ENCODE data around the gene AK1. TPM values are rescaled to one million over a fixed set of nuclear protein-coding genes. Genes with fewer than 3 reads are reported as not detected.

Gene AK1
- total RNA-seq, 2 experiments from 2014 or later, result 80.9 to 81.9 TPM

DNA sequence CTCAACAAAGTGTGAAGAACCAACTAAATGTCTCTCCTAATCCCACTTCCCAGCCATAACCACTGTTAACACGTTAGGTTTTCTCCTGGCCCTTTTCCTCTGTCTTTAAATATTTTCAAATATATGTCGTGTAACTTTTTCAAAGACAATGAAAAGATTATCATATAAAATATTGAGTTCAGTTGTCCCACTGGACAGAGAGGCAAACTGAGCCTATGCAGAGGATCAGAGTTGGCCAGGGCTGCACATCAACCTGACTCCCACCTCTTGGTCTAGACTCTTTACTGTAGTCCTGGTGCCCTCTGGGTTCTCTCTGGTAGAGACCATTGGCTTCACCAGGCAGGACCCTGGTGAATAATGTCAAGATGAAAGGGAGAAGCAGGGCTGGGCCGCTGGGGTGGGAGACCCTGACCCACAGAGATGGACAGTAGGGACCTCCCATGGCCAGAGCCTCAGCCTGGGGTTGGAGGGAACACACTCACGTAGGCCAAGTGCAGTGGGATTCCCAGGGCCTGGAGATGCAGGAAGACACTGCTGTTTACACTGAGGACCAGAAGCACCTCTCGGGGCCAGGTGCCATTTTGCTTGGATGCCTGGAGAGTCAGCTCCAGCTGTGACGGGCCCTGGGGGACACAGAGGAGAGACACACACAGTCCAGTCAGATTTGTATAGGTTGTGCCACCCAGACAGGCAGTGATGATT is 48.1 kb downstream of the AK1 start:
- H3K4me1 Mint-ChIP-seq, result peaks cover 4% of the 10 kb centered on the region
- DNase-seq, result no peak
- H3K27me3 Mint-ChIP-seq, result no peaks in the 10 kb centered on the region
- POLR2A ChIA-PET, result no interaction called here
- CTCF ChIA-PET, result no interaction called here
- no peaks in the 10 kb centered on the region for H3K9me3 Mint-ChIP-seq
- H3K4me3 Mint-ChIP-seq, result no peak overlapping the region
- H3K27ac Mint-ChIP-seq, result no peak overlapping the region
- H3K36me3 Mint-ChIP-seq (ENCODE audit: low read depth), result no peaks in the 10 kb centered on the region

DNA sequence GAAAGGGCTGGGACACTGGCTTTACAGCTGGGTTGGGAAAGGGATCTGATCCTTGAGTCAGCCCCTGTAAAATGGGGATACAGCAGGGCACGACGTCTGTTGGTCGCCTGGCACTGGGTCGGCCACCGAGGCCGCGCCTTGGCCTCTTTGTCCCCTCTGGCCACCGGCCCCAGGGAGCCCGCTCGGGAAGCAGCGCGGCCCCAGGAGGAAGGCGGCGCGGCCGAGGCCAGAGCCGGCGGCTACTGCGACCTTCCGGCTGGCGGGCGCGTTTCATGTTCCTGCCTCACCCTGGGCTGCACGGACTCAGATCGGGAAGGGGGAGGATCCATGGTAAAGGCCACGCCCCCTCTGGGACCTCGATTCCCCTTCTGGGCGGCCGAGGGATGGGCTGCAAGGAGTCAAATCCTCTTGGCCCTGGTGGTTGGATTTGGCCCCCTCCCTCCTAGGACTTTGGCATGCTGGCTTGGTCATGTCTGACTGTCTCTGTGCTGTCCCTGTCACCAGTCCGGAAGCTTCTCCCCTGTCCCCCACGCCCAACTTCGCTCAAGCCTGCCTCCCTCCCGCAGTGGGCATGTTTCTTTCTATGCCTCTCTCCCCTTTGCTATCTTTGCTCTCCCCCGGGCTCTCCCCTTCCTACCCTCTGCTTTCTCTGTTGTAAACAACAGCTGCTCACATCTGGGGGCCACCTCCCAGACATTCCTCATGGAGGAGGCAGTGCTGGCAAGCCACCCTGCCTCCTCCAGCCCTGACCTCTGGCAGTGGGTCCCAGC is 49.0 kb downstream of the AK1 start:
- H3K36me3 Mint-ChIP-seq (ENCODE audit: low read depth), result no peaks in the 10 kb centered on the region
- H3K27ac Mint-ChIP-seq, result no peak overlapping the region
- ChIA-PET CTCF (no interaction called here), POLR2A (no interaction called here)
- H3K4me3 Mint-ChIP-seq, result no peak overlapping the region
- H3K4me1 Mint-ChIP-seq, result peaks cover 4% of the 10 kb centered on the region
- no peak for DNase-seq
- no peaks in the 10 kb centered on the region for H3K9me3 Mint-ChIP-seq
- H3K27me3 Mint-ChIP-seq, result no peaks in the 10 kb centered on the region

DNA sequence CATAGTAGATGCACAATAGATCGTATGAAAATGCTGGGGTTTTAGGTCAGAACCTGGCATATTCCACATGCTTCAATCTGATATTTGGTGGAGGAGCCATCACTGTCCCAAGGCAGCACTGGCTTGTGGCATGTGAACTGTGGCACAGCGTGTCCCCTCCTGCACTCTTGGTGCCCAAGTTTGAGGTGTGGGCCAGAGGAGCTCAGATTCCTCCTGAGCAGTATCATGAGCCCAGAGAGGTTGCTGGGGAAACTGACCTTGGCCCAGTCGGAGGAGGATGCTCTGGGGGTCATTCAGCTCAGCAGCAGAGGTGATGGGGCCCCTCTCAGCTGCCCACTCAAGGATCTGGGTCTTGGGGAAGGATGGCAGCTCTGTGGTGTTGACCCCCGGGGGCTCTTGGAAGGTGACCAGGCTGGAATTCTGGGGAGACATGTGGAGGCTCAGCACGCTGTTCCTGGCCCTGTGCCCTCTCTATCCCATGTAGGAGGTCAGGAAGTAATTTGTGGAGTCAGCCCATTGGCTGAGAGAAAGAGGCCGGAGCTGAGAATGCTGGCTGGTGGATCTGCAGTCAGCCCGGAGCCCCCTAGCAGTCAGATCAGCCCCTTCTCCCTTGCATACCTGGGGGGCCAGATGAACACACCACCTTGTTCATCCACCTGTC is 51.1 kb downstream of the AK1 start:
- ChIA-PET POLR2A (no interaction called here), CTCF (interaction anchor here (1.0 kb wide), 1 partner anchor 21 kb away, joined by 4 read pairs; no protein-coding TSS in a partner anchor)
- Mint-ChIP-seq H3K4me3 (no peak overlapping the region), H3K27ac (no peak overlapping the region), H3K4me1 (no peaks in the 10 kb centered on the region), H3K36me3 (ENCODE audit: low read depth) (no peaks in the 10 kb centered on the region), H3K27me3 (no peaks in the 10 kb centered on the region), H3K9me3 (no peaks in the 10 kb centered on the region)
- DNase-seq, result no peak

DNA sequence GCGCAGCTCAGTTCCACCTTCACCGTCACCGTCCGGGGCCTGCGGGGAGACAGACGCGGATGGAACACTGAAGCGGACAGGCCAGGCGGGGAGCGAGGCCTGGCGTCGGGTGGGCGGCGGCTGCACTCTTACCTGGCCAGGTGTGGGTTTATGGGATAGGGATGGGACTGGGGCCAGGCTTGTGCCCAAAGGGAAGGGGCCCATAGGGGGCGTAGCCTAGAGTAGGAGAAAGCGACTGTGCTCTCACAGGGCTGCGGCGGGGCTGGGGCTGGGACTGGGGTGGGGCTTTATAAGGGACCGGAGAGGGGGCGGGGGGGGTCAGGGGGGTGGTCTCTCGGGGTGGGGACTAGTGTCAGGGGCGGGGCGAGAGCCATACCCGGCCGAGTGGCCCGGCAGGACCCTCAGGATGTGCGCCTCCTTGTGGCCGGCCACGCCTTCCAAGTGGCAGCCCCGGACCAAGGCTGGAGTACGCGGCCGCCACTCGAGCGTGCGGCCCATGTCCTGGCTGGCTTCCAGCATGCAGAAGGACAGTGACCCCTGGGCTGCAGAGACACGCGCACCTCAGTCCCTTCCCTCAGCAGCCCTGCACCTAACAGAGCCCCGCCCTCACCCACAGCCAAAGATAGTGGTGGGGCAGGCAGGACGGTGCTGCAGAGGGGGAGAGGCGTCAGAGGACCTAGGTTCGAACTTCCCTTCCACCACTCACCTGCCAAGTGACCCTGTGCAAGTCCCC is 52.0 kb downstream of the AK1 start:
- no peaks in the 10 kb centered on the region for H3K27me3 Mint-ChIP-seq
- POLR2A ChIA-PET, result no interaction called here
- H3K4me1 Mint-ChIP-seq, result no peaks in the 10 kb centered on the region
- no peaks in the 10 kb centered on the region for H3K9me3 Mint-ChIP-seq
- H3K4me3 Mint-ChIP-seq, result no peak overlapping the region
- H3K36me3 Mint-ChIP-seq (ENCODE audit: low read depth), result no peaks in the 10 kb centered on the region
- no peak for DNase-seq
- no peak overlapping the region for H3K27ac Mint-ChIP-seq
- CTCF ChIA-PET, result interaction anchor here (0.9 to 1.0 kb wide), 2 partner anchors 20 to 91 kb away, joined by 4 to 5 read pairs; partner anchors contain the start of gene TOR2A

DNA sequence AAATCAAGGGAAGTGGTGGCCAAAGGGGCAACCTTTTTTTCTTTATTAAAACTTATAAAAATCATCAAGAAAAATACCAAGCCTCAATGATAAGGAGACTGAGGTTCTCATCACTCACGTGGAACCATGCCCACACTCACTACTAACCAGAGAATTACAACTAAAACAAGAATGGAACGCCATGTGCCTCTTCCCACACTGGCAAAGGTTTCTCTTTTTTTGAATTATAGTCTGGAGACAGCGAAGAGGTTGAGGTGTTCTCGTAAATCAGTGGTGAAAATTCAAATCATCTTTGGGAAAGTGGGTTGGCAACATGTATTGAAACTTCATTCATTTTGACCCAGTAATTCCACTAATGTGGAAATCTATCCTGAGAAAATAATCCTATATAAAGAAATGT is 55.4 kb downstream of the AK1 start:
- POLR2A ChIA-PET, result no interaction called here

DNA sequence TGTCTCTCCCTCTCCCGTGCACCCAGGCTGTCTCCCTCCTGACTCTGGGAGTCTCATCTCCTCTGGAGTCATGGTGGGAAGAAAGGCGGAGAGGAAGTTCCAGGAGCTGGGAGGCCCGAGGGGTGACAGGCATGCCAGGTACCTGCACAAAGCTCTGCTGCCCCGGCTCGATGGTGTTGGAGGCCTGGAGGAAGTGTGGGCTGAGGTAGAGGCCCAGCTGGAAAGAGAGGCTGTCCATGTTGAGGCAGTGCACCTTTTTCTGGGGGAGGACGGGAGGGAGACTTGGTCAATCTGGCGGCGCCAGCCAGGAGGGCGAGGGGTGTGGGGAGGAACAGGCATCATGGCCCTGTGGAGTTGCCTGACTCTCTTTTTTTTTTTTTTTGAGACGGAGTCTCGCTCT is 58.9 kb downstream of the AK1 start:
- CTCF ChIA-PET, result no interaction called here
- peaks cover 15% of the 10 kb centered on the region for H3K36me3 Mint-ChIP-seq (ENCODE audit: low read depth)

More for the DNA sequence above, 55.4 kb downstream of the AK1 start:
- DNase-seq, result no peak
- CTCF ChIA-PET, result no interaction called here
- Mint-ChIP-seq H3K4me3 (no peak overlapping the region), H3K9me3 (no peaks in the 10 kb centered on the region), H3K27ac (no peak overlapping the region), H3K36me3 (ENCODE audit: low read depth) (peaks cover 13% of the 10 kb centered on the region), H3K4me1 (no peaks in the 10 kb centered on the region), H3K27me3 (no peaks in the 10 kb centered on the region)

DNA sequence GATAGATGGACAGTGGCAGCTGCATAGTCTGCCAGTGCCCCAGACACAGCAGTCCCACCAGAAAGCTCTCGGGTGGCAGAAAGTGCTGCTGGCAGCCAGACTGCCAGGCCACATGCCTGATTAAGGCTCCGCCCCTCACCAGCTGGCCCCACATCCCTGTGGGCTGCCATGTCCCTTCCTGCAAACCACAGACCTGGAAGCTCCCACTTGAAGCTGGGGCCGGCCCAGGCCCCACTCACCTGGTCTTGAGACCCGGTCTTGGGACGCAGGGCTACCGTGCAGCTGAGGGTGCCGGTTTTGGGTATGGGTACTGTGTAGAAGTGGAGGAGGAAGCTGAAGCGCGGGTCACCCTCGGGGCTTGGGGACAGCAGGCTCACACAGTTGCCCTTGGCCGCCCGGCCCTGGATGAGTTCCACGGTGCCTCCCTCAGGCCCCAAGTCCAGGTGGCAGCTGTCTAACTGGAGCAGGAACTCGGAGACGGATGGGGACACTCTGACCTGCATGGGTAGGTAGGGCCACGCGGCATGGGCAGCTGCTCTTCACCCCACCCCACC is 59.5 kb downstream of the AK1 start:
- Mint-ChIP-seq H3K36me3 (ENCODE audit: low read depth) (peaks cover 18% of the 10 kb centered on the region), H3K9me3 (no peaks in the 10 kb centered on the region), H3K4me1 (no peaks in the 10 kb centered on the region), H3K27me3 (no peaks in the 10 kb centered on the region), H3K4me3 (no peak overlapping the region), H3K27ac (peak overlapping the region; percentile 10)
- ChIA-PET CTCF (no interaction called here), POLR2A (interaction anchor here (1.1 to 1.2 kb wide), 3 partner anchors 15 to 81 kb away, joined by 3 to 4 read pairs (median 3); partner anchors contain the start of genes CDK9 and FPGS)
- no peak for DNase-seq

More for the DNA sequence above, 58.9 kb downstream of the AK1 start:
- Mint-ChIP-seq H3K4me3 (no peak overlapping the region), H3K4me1 (no peaks in the 10 kb centered on the region), H3K27me3 (no peaks in the 10 kb centered on the region), H3K27ac (no peak overlapping the region), H3K9me3 (no peaks in the 10 kb centered on the region)
- no peak for DNase-seq
- POLR2A ChIA-PET, result interaction anchor here (1.1 kb wide), 1 partner anchor 15 kb away, joined by 3 read pairs; the partner anchor contains the start of gene FPGS

DNA sequence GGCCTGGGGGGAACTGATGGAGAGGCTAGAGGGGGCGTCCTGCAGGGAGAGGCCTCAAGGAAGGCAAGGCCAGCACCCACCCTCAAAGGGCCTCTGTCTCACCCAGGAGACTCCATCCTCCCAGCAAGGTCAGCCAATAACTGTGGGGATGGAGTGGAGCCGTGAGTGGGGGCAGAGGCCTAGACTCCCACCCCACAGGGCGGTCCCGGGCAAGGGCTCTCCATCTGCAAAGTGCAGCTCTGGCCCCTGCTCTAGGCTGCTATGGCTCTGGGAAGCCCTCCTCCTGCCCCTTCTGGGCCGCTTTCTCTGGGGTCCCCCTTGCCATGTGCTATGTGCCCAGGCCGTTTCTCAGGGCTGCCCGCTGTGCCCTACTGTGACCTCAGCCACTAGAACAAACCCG is 60.7 kb downstream of the AK1 start:
- Mint-ChIP-seq H3K4me1 (no peaks in the 10 kb centered on the region), H3K9me3 (no peaks in the 10 kb centered on the region)
- CTCF ChIA-PET, result no interaction called here

More for the DNA sequence above, 60.7 kb downstream of the AK1 start:
- POLR2A ChIA-PET, result interaction anchor here (1.1 kb wide), 1 partner anchor 31 kb away, joined by 4 read pairs; the partner anchor contains the start of gene CDK9
- Mint-ChIP-seq H3K36me3 (ENCODE audit: low read depth) (peaks cover 19% of the 10 kb centered on the region), H3K4me3 (no peak overlapping the region), H3K27ac (no peak overlapping the region), H3K27me3 (no peaks in the 10 kb centered on the region)
- DNase-seq, result no peak

Other genes starting within 250 kb of the AK1 start
- not detected for gene CFAP157, start 170.7 kb downstream of the AK1 start, total RNA-seq
- gene PTRH1, start 162.0 kb downstream of the AK1 start, total RNA-seq, result 10 to 100 TPM; 10.5 to 12.0 TPM
- 1 to 10 TPM; 5.0 to 5.2 TPM for gene TTC16, start 161.6 kb downstream of the AK1 start, total RNA-seq
- gene TOR2A, start 142.4 kb downstream of the AK1 start, total RNA-seq, result 10 to 100 TPM; 20.6 to 23.3 TPM
- gene SH2D3C, start 99.0 kb downstream of the AK1 start, total RNA-seq, result 10 to 100 TPM; 80.8 to 81.9 TPM
- gene CDK9, start 91.6 kb downstream of the AK1 start, total RNA-seq, result 100 to 1,000 TPM; 112 to 115 TPM
- gene FPGS, start 74.8 kb downstream of the AK1 start, total RNA-seq, result 10 to 100 TPM; 65.6 to 65.8 TPM
- gene ENG, start 23.0 kb downstream of the AK1 start, total RNA-seq, result 10 to 100 TPM; 13.1 to 14.1 TPM
- gene ST6GALNAC6, start 21.9 kb upstream of the AK1 start, total RNA-seq, result 100 to 1,000 TPM; 141 to 146 TPM
- 10 to 100 TPM; 19.4 to 21.5 TPM for gene ST6GALNAC4, start 39.4 kb upstream of the AK1 start, total RNA-seq
- gene PIP5KL1, start 53.1 kb upstream of the AK1 start, total RNA-seq, result 1 to 10 TPM; 1.5 to 1.9 TPM
- gene DPM2, start 60.2 kb upstream of the AK1 start, total RNA-seq, result 10 to 100 TPM; 48.2 TPM
- 100 to 1,000 TPM; 212 to 218 TPM for gene EEIG1, start 103.3 kb upstream of the AK1 start, total RNA-seq
- gene NAIF1, start 189.6 kb upstream of the AK1 start, total RNA-seq, result 10 to 100 TPM; 12.0 to 14.1 TPM
- gene SLC25A25, start 190.6 kb upstream of the AK1 start, total RNA-seq, result 10 to 100 TPM; 21.3 to 22.2 TPM